Activated T-cell treated with anti-CD3 and anti-CD28 coated beads, Interleukin-2, amount 50 U/mL, for 4 hours (primary cell): ENCODE results near the gene SDHB. TPM values are rescaled to one million over a fixed set of nuclear protein-coding genes. Genes with fewer than 3 reads are reported as not detected.

ENCODE experiments used
- ATAC-seq, 2 donors: fragments of 200-7000 bp; cut with Tn5 transposase; one replicate each; pipeline ENCODE4 v1.10.0; 2021
- DNase-seq: peaks from one replicate; pipeline ENCODE4 v3.0.0-alpha.2; 2020
- H3K27me3 Mint-ChIP-seq: one replicate; pipeline ENCODE4 v1.8.0; 2021; ENCODE audit warnings: low read depth, mixed read lengths
- H3K36me3 Mint-ChIP-seq: one replicate; pipeline ENCODE4 v1.8.0; 2022; ENCODE audit warnings: mixed read lengths; ENCODE audit not compliant: insufficient read depth
- H3K4me1 Mint-ChIP-seq: one replicate; pipeline ENCODE4 v1.8.0; 2021; ENCODE audit warnings: low read depth, mixed read lengths
- H3K4me3 Mint-ChIP-seq: one replicate; pipeline ENCODE4 v1.8.0; 2021; ENCODE audit warnings: mild to moderate bottlenecking, moderate library complexity, mixed read lengths
- H3K9me3 Mint-ChIP-seq: one replicate; pipeline ENCODE4 v1.8.0; 2021; ENCODE audit warnings: mixed read lengths
- total RNA-seq, 3 donors: library from RNA; stranded (reverse); gene quantifications; one replicate each; pipeline ENCODE4 v1.2.1, GENCODE V29; 2021

The SDHB gene
- total RNA-seq, 3 donors from 2014 or later: 159 to 179 (median 176) TPM

GRCh38 chr1:16986560-16986959 is 67.3 kb downstream of the SDHB start:
- no peak for ATAC-seq
- H3K36me3 Mint-ChIP-seq: peaks cover 15% of the 10 kb centered on the region

GRCh38 chr1:16986113-16986512 is 67.7 kb downstream of the SDHB start:
- no peaks in the 10 kb centered on the region for H3K9me3 Mint-ChIP-seq
- H3K27me3 Mint-ChIP-seq: peaks cover 20% of the 10 kb centered on the region
- H3K4me3 Mint-ChIP-seq: no peak overlapping the region
- DNase-seq: no peak
- peaks cover 4% of the 10 kb centered on the region for H3K4me1 Mint-ChIP-seq
- peaks cover 12% of the 10 kb centered on the region for H3K36me3 Mint-ChIP-seq
- ATAC-seq: no peak

More at GRCh38 chr1:16986560-16986959, 67.3 kb downstream of the SDHB start:
- no peak overlapping the region for H3K4me3 Mint-ChIP-seq
- DNase-seq: no peak
- no peaks in the 10 kb centered on the region for H3K9me3 Mint-ChIP-seq
- H3K4me1 Mint-ChIP-seq: no peaks in the 10 kb centered on the region
- peaks cover 15% of the 10 kb centered on the region for H3K27me3 Mint-ChIP-seq

- H3K9me3 Mint-ChIP-seq: no peaks in the 10 kb centered on the region
- DNase-seq (no peak), ATAC-seq (no peak)
- peaks cover 9% of the 10 kb centered on the region for H3K4me1 Mint-ChIP-seq
- no peak overlapping the region for H3K4me3 Mint-ChIP-seq
- H3K27me3 Mint-ChIP-seq: peaks cover 25% of the 10 kb centered on the region
- H3K36me3 Mint-ChIP-seq: peaks cover 12% of the 10 kb centered on the region
These were observed 69.1 kb downstream of the SDHB start for GRCh38 chr1:16984717-16985116.

- Mint-ChIP-seq H3K9me3 (no peaks in the 10 kb centered on the region), H3K4me3 (no peak overlapping the region), H3K4me1 (peaks cover 9% of the 10 kb centered on the region), H3K27me3 (peaks cover 29% of the 10 kb centered on the region), H3K36me3 (peaks cover 6% of the 10 kb centered on the region)
- ATAC-seq (no peak), DNase-seq (no peak)
These were observed 70.2 kb downstream of the SDHB start for GRCh38 chr1:16983649-16984048.

GRCh38 chr1:16982902-16983301 is 70.9 kb downstream of the SDHB start:
- H3K9me3 Mint-ChIP-seq: no peaks in the 10 kb centered on the region
- peaks cover 29% of the 10 kb centered on the region for H3K27me3 Mint-ChIP-seq
- ATAC-seq (no peak), DNase-seq (no peak)
- no peak overlapping the region for H3K4me3 Mint-ChIP-seq
- H3K36me3 Mint-ChIP-seq: peaks cover 6% of the 10 kb centered on the region
- H3K4me1 Mint-ChIP-seq: peaks cover 9% of the 10 kb centered on the region

- no peaks in the 10 kb centered on the region for H3K9me3 Mint-ChIP-seq
- ATAC-seq (no peak), DNase-seq (no peak)
- peaks cover 6% of the 10 kb centered on the region for H3K36me3 Mint-ChIP-seq
- H3K4me1 Mint-ChIP-seq: peaks cover 9% of the 10 kb centered on the region
- peaks cover 29% of the 10 kb centered on the region for H3K27me3 Mint-ChIP-seq
- H3K4me3 Mint-ChIP-seq: peak overlapping the region; percentile 55
These were observed 72.5 kb downstream of the SDHB start for GRCh38 chr1:16981269-16981849.

GRCh38 chr1:16980473-16981268 is 73.2 kb downstream of the SDHB start, which contains the start of gene MFAP2:
Gene MFAP2, minus strand, starts transcription at chr1:16980620. Its CDS starts 2,347 bp downstream, at chr1:16978273.
- H3K27me3 Mint-ChIP-seq: peaks cover 29% of the 10 kb centered on the region
- H3K4me1 Mint-ChIP-seq: peaks cover 9% of the 10 kb centered on the region
- ATAC-seq (peak; percentile 58 to 63), DNase-seq (no peak)
- peaks cover 3% of the 10 kb centered on the region for H3K36me3 Mint-ChIP-seq
- peak within 1 kb of the TSS; percentile 55 for H3K4me3 Mint-ChIP-seq
- H3K9me3 Mint-ChIP-seq: no peaks in the 10 kb centered on the region

- Mint-ChIP-seq H3K36me3 (no peaks in the 10 kb centered on the region), H3K9me3 (no peaks in the 10 kb centered on the region), H3K4me3 (peak overlapping the region; percentile 16), H3K4me1 (peaks cover 9% of the 10 kb centered on the region), H3K27me3 (peaks cover 29% of the 10 kb centered on the region)
- peak; percentile 14 to 16 for ATAC-seq
- no peak for DNase-seq
These were observed 74.1 kb downstream of the SDHB start for GRCh38 chr1:16979475-16980327.

- Mint-ChIP-seq H3K9me3 (no peaks in the 10 kb centered on the region), H3K4me3 (no peak overlapping the region)
- ATAC-seq: no peak
These were observed 75.0 kb downstream of the SDHB start for GRCh38 chr1:16978567-16979474.

GRCh38 chr1:16978139-16978538 is 75.7 kb downstream of the SDHB start:
- H3K9me3 Mint-ChIP-seq: no peaks in the 10 kb centered on the region
- ATAC-seq: no peak
- no peak for DNase-seq
- H3K27me3 Mint-ChIP-seq: peaks cover 23% of the 10 kb centered on the region
- H3K4me3 Mint-ChIP-seq: no peak overlapping the region
- H3K36me3 Mint-ChIP-seq: no peaks in the 10 kb centered on the region
- H3K4me1 Mint-ChIP-seq: peaks cover 9% of the 10 kb centered on the region

More at GRCh38 chr1:16978567-16979474, 75.0 kb downstream of the SDHB start:
- DNase-seq: no peak
- Mint-ChIP-seq H3K27me3 (peaks cover 29% of the 10 kb centered on the region), H3K36me3 (no peaks in the 10 kb centered on the region), H3K4me1 (peaks cover 9% of the 10 kb centered on the region)

- Mint-ChIP-seq H3K4me3 (no peak overlapping the region), H3K27me3 (peaks cover 16% of the 10 kb centered on the region), H3K4me1 (peaks cover 9% of the 10 kb centered on the region), H3K36me3 (no peaks in the 10 kb centered on the region), H3K9me3 (no peaks in the 10 kb centered on the region)
- DNase-seq (no peak), ATAC-seq (no peak)
These were observed 76.5 kb downstream of the SDHB start for GRCh38 chr1:16977377-16977776.

- no peaks in the 10 kb centered on the region for H3K36me3 Mint-ChIP-seq
- no peak for DNase-seq
- peaks cover 9% of the 10 kb centered on the region for H3K4me1 Mint-ChIP-seq
- no peak for ATAC-seq
- H3K27me3 Mint-ChIP-seq: peaks cover 16% of the 10 kb centered on the region
- no peak overlapping the region for H3K4me3 Mint-ChIP-seq
- H3K9me3 Mint-ChIP-seq: no peaks in the 10 kb centered on the region
These were observed 76.9 kb downstream of the SDHB start for GRCh38 chr1:16976966-16977365.

- H3K27me3 Mint-ChIP-seq: peaks cover 6% of the 10 kb centered on the region
- no peak for ATAC-seq
- no peaks in the 10 kb centered on the region for H3K9me3 Mint-ChIP-seq
- H3K36me3 Mint-ChIP-seq: no peaks in the 10 kb centered on the region
- peaks cover 2% of the 10 kb centered on the region for H3K4me1 Mint-ChIP-seq
- H3K4me3 Mint-ChIP-seq: no peak overlapping the region
- DNase-seq: no peak
These were observed 78.0 kb downstream of the SDHB start for GRCh38 chr1:16975838-16976237.
